Mucosa of descending colon (tissue), 3 donors: Measurements from ENCODE around the gene PKNOX2. TPM values are rescaled to one million over a fixed set of nuclear protein-coding genes. Genes with fewer than 3 reads are reported as not detected.

Source experiments
- ATAC-seq: fragments of 200-7000 bp; cut with Tn5 transposase; one replicate; pipeline ENCODE4 v1.9.1; 2020; ENCODE audit warnings: mild to moderate bottlenecking, moderate library complexity
- DNase-seq, 3 donors: peaks; one replicate each; pipeline ENCODE4 v3.0.0-alpha.2; 2020
- H3K36me3 ChIP-seq: fragments of 200-600 bp; one replicate; pipeline ENCODE4 v1.8.0; 2021; ENCODE audit warnings: low read depth, mild to moderate bottlenecking
- H3K4me1 ChIP-seq: fragments of 200-600 bp; one replicate; pipeline ENCODE4 v1.8.0; 2021; ENCODE audit warnings: low read depth, mild to moderate bottlenecking
- H3K4me3 ChIP-seq: fragments of 200-600 bp; one replicate; pipeline ENCODE4 v1.8.0; 2021; ENCODE audit warnings: mild to moderate bottlenecking
- H3K9me3 ChIP-seq: fragments of 200-600 bp; one replicate; pipeline ENCODE4 v1.8.0; 2021; ENCODE audit warnings: mild to moderate bottlenecking
- CTCF ChIP-seq: fragments of 200-600 bp; IDR thresholded peaks from one replicate; pipeline ENCODE4 v1.8.0; 2022; ENCODE audit warnings: antibody characterized with exemption, mild to moderate bottlenecking
- intact Hi-C, 2 donors: fragments of 100-400 bp; cut with DNase I in 1 of 2; cut with micrococcal nuclease in 1 of 2; formaldehyde crosslinking; loops; one replicate each; pipeline versions ENCODE4 v1.11.0 to v1.11.1; 2022; cut with DNase I, micrococcal nuclease
- total RNA-seq, 3 donors: library from RNA; stranded (reverse); fragmentation: NEBNext Ultra II Directional in 2 of 3; extraction: Animal tissue kit (Norgen Biotek cat#: 25700) in 2 of 3; gene quantifications; one replicate each; pipeline versions ENCODE4 v1.2.1 to v1.2.4, GENCODE V29; 2021 to 2023
- donor health status: DM: no; HTN: no; CAD: no; lungs with moderate emphysema.
- donor health status: DM: no; HTN: no; CAD: no.
- donor health status: DM: no; HTN: yes; CAD: no.

PKNOX2 gene
- total RNA-seq, 3 donors from 2014 or later, result 1.5 to 4.0 (median 1.9) TPM

- Histone ChIP-seq H3K9me3 (no peaks in the 10 kb centered on the region), H3K4me1 (no peaks in the 10 kb centered on the region), H3K36me3 (no peaks in the 10 kb centered on the region), H3K4me3 (no peak overlapping the region)
- intact Hi-C loops, result no loop called here
- peak in 1 of 3 donors; percentile 19 for DNase-seq
- no peak for ATAC-seq
- TF ChIP-seq CTCF, result no peak
These were observed 131.4 kb downstream of the PKNOX2 start for GRCh38 chr11:125295931-125296330.

GRCh38 chr11:125297346-125297915 is 132.9 kb downstream of the PKNOX2 start:
- H3K4me3 ChIP-seq, result no peak overlapping the region
- no peaks in the 10 kb centered on the region for H3K36me3 ChIP-seq
- ATAC-seq (no peak), DNase-seq (no peak)
- no peaks in the 10 kb centered on the region for H3K4me1 ChIP-seq
- no peak for TF ChIP-seq CTCF
- intact Hi-C loops, result no loop called here
- H3K9me3 ChIP-seq, result no peaks in the 10 kb centered on the region

GRCh38 chr11:125299061-125299615 is 134.6 kb downstream of the PKNOX2 start:
- no peak for ATAC-seq
- Histone ChIP-seq H3K4me1 (no peaks in the 10 kb centered on the region), H3K9me3 (no peaks in the 10 kb centered on the region), H3K36me3 (no peaks in the 10 kb centered on the region), H3K4me3 (no peak overlapping the region)
- intact Hi-C loops, result no loop called here
- no peak for DNase-seq
- TF ChIP-seq CTCF, result no peak

GRCh38 chr11:125299821-125300220 is 135.3 kb downstream of the PKNOX2 start:
- DNase-seq, result no peak
- no peaks in the 10 kb centered on the region for H3K4me1 ChIP-seq
- no peaks in the 10 kb centered on the region for H3K36me3 ChIP-seq
- H3K9me3 ChIP-seq, result no peaks in the 10 kb centered on the region
- H3K4me3 ChIP-seq, result no peak overlapping the region
- no peak for TF ChIP-seq CTCF
- no peak for ATAC-seq
- intact Hi-C loops, result no loop called here

GRCh38 chr11:125300791-125301218 is 136.3 kb downstream of the PKNOX2 start:
- intact Hi-C loops, result no loop called here
- ATAC-seq, result peak; percentile 14
- no peak for TF ChIP-seq CTCF

More at GRCh38 chr11:125300791-125301218, 136.3 kb downstream of the PKNOX2 start:
- no peaks in the 10 kb centered on the region for H3K4me1 ChIP-seq
- no peaks in the 10 kb centered on the region for H3K36me3 ChIP-seq
- no peak for DNase-seq
- no peak overlapping the region for H3K4me3 ChIP-seq
- H3K9me3 ChIP-seq, result no peaks in the 10 kb centered on the region
